Panc1 (cell line): ENCODE measurements around the gene IGIP. TPM values are rescaled to one million over a fixed set of nuclear protein-coding genes. Genes with fewer than 3 reads are reported as not detected.

Experiments
- ATAC-seq: fragments of 200-7000 bp; cut with Tn5 transposase; 2 replicates; pipeline ENCODE4 v1.9.1; 2020; ENCODE audit warnings: mild to moderate bottlenecking, moderate library complexity
- BruUV-seq: library from RNA; stranded (reverse); fragments of 400-500 nt; replicated peaks from 2 replicates; lab custom pipeline; 2021; lab: Mats Ljungman, UMichigan
- CTCF ChIA-PET: fragments of 300-600 bp; sonication (Branson Sonifier 250); formaldehyde crosslinking; loops from one replicate; lab custom pipeline; 2022; ENCODE audit warnings: antibody characterized with exemption; lab: Charles Lee
- POLR2A ChIA-PET: fragments of 300-600 bp; sonication (Branson Sonifier 250); formaldehyde crosslinking; loops from one replicate; lab custom pipeline; 2022; ENCODE audit warnings: antibody characterized with exemption; lab: Charles Lee
- DNase-seq: peaks from one replicate; pipeline ENCODE4 v3.0.0-alpha.2; 2010; ENCODE audit warnings: low read depth, low spot score
- H3K27ac ChIP-seq: 2 replicates; pipeline ENCODE4 v1.5.1; 2011; ENCODE audit warnings: mild to moderate bottlenecking, low read length, inconsistent platforms
- H3K27me3 ChIP-seq: fragments of 200-500 bp; sonication (Bioruptor generic); 2 replicates; pipeline ENCODE4 v1.6.0; 2014; ENCODE audit warnings: low read length, inconsistent platforms; ENCODE audit not compliant: control insufficient read depth, insufficient read depth
- H3K36me3 ChIP-seq: fragments of 200-500 bp; sonication (Bioruptor generic); 2 replicates; pipeline ENCODE4 v1.5.1; 2014; ENCODE audit warnings: inconsistent platforms, mild to moderate bottlenecking, low read length, moderate library complexity; ENCODE audit not compliant: control insufficient read depth, insufficient read depth
- H3K4me1 ChIP-seq: 2 replicates; pipeline ENCODE4 v1.5.1; 2011; ENCODE audit warnings: inconsistent platforms, mild to moderate bottlenecking, low read length, moderate library complexity; ENCODE audit not compliant: control insufficient read depth, insufficient read depth
- H3K4me3 ChIP-seq, 2 experiments: 2 replicates each; pipeline ENCODE4 v1.5.1; 2011 to 2012; ENCODE audit warnings: low read depth in 2 of 2, low read length in 2 of 2, mild to moderate bottlenecking in 2 of 2, inconsistent platforms in 1 of 2, moderate library complexity in 1 of 2
- H3K9me3 ChIP-seq: fragments of 200-500 bp; sonication (Bioruptor generic); 2 replicates; pipeline ENCODE4 v1.5.1; 2014; ENCODE audit warnings: low read depth, mild to moderate bottlenecking, inconsistent platforms, low read length, moderate library complexity; ENCODE audit not compliant: control insufficient read depth, insufficient read depth
- CTCF ChIP-seq: fragments of 450-650 bp; IDR thresholded peaks from 2 replicates; pipeline ENCODE4 v1.5.1; 2017; ENCODE audit warnings: mild to moderate bottlenecking
- POLR2AphosphoS5 ChIP-seq: IDR thresholded peaks from 2 replicates; pipeline ENCODE4 v1.6.1; 2012; ENCODE audit warnings: mild to moderate bottlenecking, low read depth, low read length, moderate library complexity
- REST ChIP-seq, 2 experiments: IDR thresholded peaks; 2 replicates each; pipeline ENCODE4 v1.6.1; 2011 to 2012; ENCODE audit warnings: low read depth in 2 of 2, control low read depth in 1 of 2, low read length in 1 of 2, mild to moderate bottlenecking in 1 of 2, moderate library complexity in 1 of 2; ENCODE audit not compliant: insufficient read depth in 1 of 2
- SIN3A ChIP-seq: IDR thresholded peaks from 2 replicates; pipeline ENCODE4 v1.6.1; 2012; ENCODE audit warnings: low read depth, mild to moderate bottlenecking, low read length, moderate library complexity, borderline replicate concordance; ENCODE audit not compliant: insufficient read depth
- TCF7L2 ChIP-seq: IDR thresholded peaks from 2 replicates; pipeline ENCODE4 v1.6.1; 2011; ENCODE audit warnings: mild to moderate bottlenecking, low read depth, low read length, inconsistent platforms
- in situ Hi-C: cut with HindIII; loops from 2 replicates; pipeline ENCODE4 v1.10.0; 2016; ENCODE audit warnings: low sequenced_read_pairs, low pct_unique_long_range_greater_than_20kb
- intact Hi-C: fragments of 100-400 bp; cut with micrococcal nuclease; formaldehyde crosslinking; loops from one replicate; pipeline ENCODE4 v1.10.0; 2022; ENCODE audit not compliant: unreplicated experiment
- total RNA-seq: library from RNA; stranded (reverse); gene quantifications from one replicate; pipeline ENCODE4 v1.2.1, GENCODE V29; 2021; ENCODE audit not compliant: unreplicated experiment

Gene IGIP
- total RNA-seq, 1 experiment from 2014 or later = 7.7 TPM

DNA sequence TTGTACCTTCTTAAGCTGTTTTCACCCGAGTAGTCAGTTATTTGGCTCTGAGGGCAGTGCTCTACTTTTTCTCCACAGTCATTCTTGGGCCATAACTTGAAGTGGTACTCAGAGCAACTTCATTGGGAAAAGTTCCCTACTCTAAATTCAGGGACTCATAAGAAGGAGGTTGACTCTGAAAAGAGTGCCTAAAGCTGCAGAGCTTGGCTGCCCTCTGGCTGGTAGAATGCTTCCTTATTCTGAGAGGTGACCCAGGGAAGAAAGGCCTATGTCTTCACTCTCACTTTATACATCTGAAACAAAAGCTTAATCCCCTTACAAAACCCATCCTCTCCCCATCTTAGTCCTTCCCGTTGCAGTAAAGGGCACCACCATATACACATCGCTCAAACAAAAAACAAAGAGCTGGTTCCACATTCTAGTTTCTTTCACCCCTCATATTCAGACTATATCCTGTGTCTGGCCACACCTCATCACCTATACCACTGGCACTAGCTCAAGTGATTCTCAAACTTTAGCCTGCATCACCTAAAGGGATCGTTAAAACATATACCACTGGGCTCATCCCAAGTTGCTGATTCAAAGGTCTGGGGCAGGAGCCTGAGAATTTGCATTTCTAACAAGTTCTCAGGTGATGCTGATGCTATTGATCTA is 7.9 kb downstream of the IGIP start:
- ATAC-seq = no peak
- Histone ChIP-seq H3K4me1 (peaks cover 13% of the 10 kb centered on the region), H3K27me3 (no peaks in the 10 kb centered on the region), H3K4me3 (no peak overlapping the region), H3K27ac (no peak overlapping the region), H3K36me3 (no peaks in the 10 kb centered on the region; the same call in 1 of the 2 replicates), H3K9me3 (no peaks in the 10 kb centered on the region)
- no TSS peak for BruUV-seq
- DNase-seq = no peak
- ChIA-PET POLR2A (no interaction called here), CTCF (interaction anchor here (0.6 kb wide), 2 partner anchors 15 to 87 kb away, joined by 10 to 12 read pairs; no protein-coding TSS in a partner anchor)
- intact Hi-C loops (no loop called here), in situ Hi-C loops (no loop called here)
- TF ChIP-seq SIN3A = no peak
- TF ChIP-seq POLR2AphosphoS5 = no peak
- no peak for TF ChIP-seq REST (IDR thresholded peaks at IDR 0.05; ENCODE audit: insufficient read depth in 1 of 2, low read depth in 2 of 2, low read length in 1 of 2)
- TF ChIP-seq TCF7L2 = no peak
- TF ChIP-seq CTCF = no peak; the same call in 1 of the 2 replicates

GRCh38 chr5:140134277-140134935 is 8.7 kb downstream of the IGIP start:
- POLR2A ChIA-PET = no interaction called here
- in situ Hi-C loops = no loop called here

More at GRCh38 chr5:140134277-140134935, 8.7 kb downstream of the IGIP start:
- no peak overlapping the region for H3K4me3 ChIP-seq
- no peaks in the 10 kb centered on the region; the same call in 1 of the 2 replicates for H3K36me3 ChIP-seq
- BruUV-seq = no TSS peak
- H3K27me3 ChIP-seq = no peaks in the 10 kb centered on the region
- intact Hi-C loops = no loop called here
- DNase-seq (no peak), ATAC-seq (no peak)
- CTCF ChIA-PET = no interaction called here
- H3K27ac ChIP-seq = no peak overlapping the region
- peaks cover 13% of the 10 kb centered on the region for H3K4me1 ChIP-seq
- TF ChIP-seq POLR2AphosphoS5 (no peak), SIN3A (no peak), CTCF (no peak), TCF7L2 (no peak), REST (IDR thresholded peaks at IDR 0.05; ENCODE audit: insufficient read depth in 1 of 2, low read depth in 2 of 2, low read length in 1 of 2) (no peak)
- H3K9me3 ChIP-seq = no peaks in the 10 kb centered on the region
